ENCODE measurements around the gene PRPF4. TPM values are rescaled to one million over a fixed set of nuclear protein-coding genes. Genes with fewer than 3 reads are reported as not detected.

The PRPF4 gene
- total and polyA plus RNA-seq, 9 of the 15 experiments (the other 6 are each of a cell fraction or from before 2014, with no cell fraction given), result 25.8 to 66.0 (median 39.8) TPM

- TF ChIP-seq MCM3 (IDR thresholded peaks at IDR 0.05), result no peak
- 0 out of 2 replicates have a peak, but pooled peaks have one; percentile 2 for TF ChIP-seq EP300 (IDR thresholded peaks at IDR 0.05; ENCODE audit: low read length)
- no peak for TF ChIP-seq MAFF (IDR thresholded peaks at IDR 0.05; ENCODE audit: low read length)
- TF ChIP-seq ZNF280A (IDR thresholded peaks at IDR 0.05; ENCODE audit: low read depth, partially characterized antibody), result no peak
- TF ChIP-seq HDAC1 (IDR thresholded peaks at IDR 0.05), result peak in 1 of 2 experiments; percentile 92; a peak in 2 of 4 replicates
- no peak for TF ChIP-seq CAMTA2 (CRISPR knock-in tag; conservative IDR thresholded peaks at IDR 0.05)
- no peak for TF ChIP-seq ZNF830 (CRISPR knock-in tag; IDR thresholded peaks at IDR 0.05)
- TF ChIP-seq NFE2L1 (tag; IDR thresholded peaks at IDR 0.05; ENCODE audit: borderline replicate concordance, low read depth), result no peak
- no peak for TF ChIP-seq RBM25 (IDR thresholded peaks at IDR 0.05; ENCODE audit: low read depth, low read length, severe bottlenecking)
- TF ChIP-seq GATAD2B (IDR thresholded peaks at IDR 0.05; ENCODE audit: borderline replicate concordance), result no peak
- peak; percentile 74 to 77 for TF ChIP-seq SIX5 (IDR thresholded peaks at IDR 0.05; ENCODE audit: borderline replicate concordance in 1 of 2, insufficient read depth in 1 of 2, low read depth in 1 of 2, low read length in 2 of 2)
- TF ChIP-seq NR3C1 (CRISPR knock-in tag; IDR thresholded peaks at IDR 0.05), result no peak
- no peak for TF ChIP-seq ZNF589 (CRISPR knock-in tag; IDR thresholded peaks at IDR 0.05; ENCODE audit: low read depth)
- no peak; the same call in 1 of the 2 replicates for TF ChIP-seq ZNF12 (CRISPR knock-in tag; IDR thresholded peaks at IDR 0.05)
- no peak for TF ChIP-seq SAFB2 (IDR thresholded peaks at IDR 0.05; ENCODE audit: borderline replicate concordance, low read depth, low read length, severe bottlenecking)
- peak; percentile 74 for TF ChIP-seq ATF1 (CRISPR knock-in tag; IDR thresholded peaks at IDR 0.05)
- peak; percentile 99 for TF ChIP-seq ATF1 (tag; IDR thresholded peaks at IDR 0.05)
- no peak for TF ChIP-seq ZNF253 (CRISPR knock-in tag; conservative IDR thresholded peaks at IDR 0.05)
- TF ChIP-seq ZNF518B (CRISPR knock-in tag; IDR thresholded peaks at IDR 0.05), result no peak
- TF ChIP-seq ZNF212 (CRISPR knock-in tag; IDR thresholded peaks at IDR 0.05), result no peak
- 0 out of 2 replicates have a peak, but pooled peaks have one; percentile 1 for TF ChIP-seq MEF2A (IDR thresholded peaks at IDR 0.05; ENCODE audit: control insufficient read depth, low read depth, low read length)
- TF ChIP-seq TSC22D4 (tag; IDR thresholded peaks at IDR 0.05), result no peak
Measured at GRCh38 chr9:113275157-113276131, at the start of gene PRPF4, which contains the start of gene CDC26 (continued).

Measured in K562 (cell line).